Parathyroid adenoma (tissue), 2 donors: ENCODE data around the gene OR5K2.

Experiments used
- H2AFZ ChIP-seq: fragments of 300-600 bp; sonication (generic); one replicate; pipeline ENCODE4 v1.7.0; 2017; ENCODE audit warnings: antibody characterized with exemption, mild to moderate bottlenecking
- H3K27ac ChIP-seq: fragments of 300-600 bp; sonication (generic); one replicate; pipeline ENCODE4 v1.7.0; 2017
- H3K27me3 ChIP-seq: fragments of 300-600 bp; sonication (generic); one replicate; pipeline ENCODE4 v1.7.0; 2017; ENCODE audit warnings: low read length; ENCODE audit not compliant: control insufficient read depth, insufficient read depth
- H3K36me3 ChIP-seq: fragments of 300-600 bp; sonication (generic); one replicate; pipeline ENCODE4 v1.7.0; 2017; ENCODE audit warnings: low read length; ENCODE audit not compliant: control insufficient read depth, insufficient read depth
- H3K4me1 ChIP-seq: fragments of 300-600 bp; sonication (generic); one replicate; pipeline ENCODE4 v1.7.0; 2017; ENCODE audit warnings: control low read depth
- H3K4me2 ChIP-seq: fragments of 300-600 bp; sonication (generic); one replicate; pipeline ENCODE4 v1.7.0; 2017; ENCODE audit warnings: low read length
- H3K4me3 ChIP-seq: fragments of 300-600 bp; sonication (generic); one replicate; pipeline ENCODE4 v1.7.0; 2017; ENCODE audit warnings: low read depth, low read length
- H3K79me2 ChIP-seq: fragments of 300-600 bp; sonication (generic); one replicate; pipeline ENCODE4 v1.7.0; 2017; ENCODE audit warnings: control low read depth
- H3K9ac ChIP-seq: fragments of 300-600 bp; sonication (generic); one replicate; pipeline ENCODE4 v1.7.0; 2017; ENCODE audit warnings: mild to moderate bottlenecking
- H3K9me3 ChIP-seq: fragments of 300-600 bp; sonication (generic); one replicate; pipeline ENCODE4 v1.7.0; 2017; ENCODE audit warnings: low read length; ENCODE audit not compliant: control insufficient read depth
- CTCF ChIP-seq: fragments of 300-600 bp; sonication (generic); IDR thresholded peaks from one replicate; pipeline ENCODE4 v1.7.0; 2017; ENCODE audit warnings: antibody characterized with exemption, mild to moderate bottlenecking
- donor health status: primary hyperparathyroidism.

OR5K2 gene

GRCh38 chr3:98457543-98457942, 39.9 kb upstream of the OR5K2 start:
- Histone ChIP-seq H2AFZ (no peak overlapping the region), H3K4me2 (no peak overlapping the region), H3K4me3 (no peak overlapping the region), H3K27ac (no peak overlapping the region), H3K9me3 (no peaks in the 10 kb centered on the region), H3K9ac (no peak overlapping the region), H3K27me3 (no peaks in the 10 kb centered on the region), H3K79me2 (no peaks in the 10 kb centered on the region), H3K36me3 (no peaks in the 10 kb centered on the region), H3K4me1 (no peaks in the 10 kb centered on the region)
- no peak for TF ChIP-seq CTCF

- Histone ChIP-seq H3K4me2 (no peak overlapping the region), H3K27me3 (no peaks in the 10 kb centered on the region), H2AFZ (no peak overlapping the region), H3K4me3 (no peak overlapping the region), H3K9ac (no peak overlapping the region), H3K9me3 (no peaks in the 10 kb centered on the region), H3K79me2 (no peaks in the 10 kb centered on the region), H3K27ac (no peak overlapping the region), H3K4me1 (no peaks in the 10 kb centered on the region), H3K36me3 (no peaks in the 10 kb centered on the region)
- TF ChIP-seq CTCF: no peak
These were observed 37.3 kb upstream of the OR5K2 start for GRCh38 chr3:98460220-98460619.

GRCh38 chr3:98462901-98463300, 34.6 kb upstream of the OR5K2 start, which contains the start of gene OR5K1:
OR5K1 (plus strand) TSS chr3:98463201; CDS start chr3:98469577, 6,376 bp downstream.
- no peaks in the 10 kb centered on the region for H3K9me3 ChIP-seq
- H3K9ac ChIP-seq: no peak within 1 kb of the TSS
- no peak within 1 kb of the TSS for H3K4me2 ChIP-seq
- H3K27me3 ChIP-seq: no peaks in the 10 kb centered on the region
- H2AFZ ChIP-seq: no peak within 1 kb of the TSS
- H3K4me3 ChIP-seq: no peak within 1 kb of the TSS
- no peaks in the 10 kb centered on the region for H3K36me3 ChIP-seq
- H3K79me2 ChIP-seq: no peaks in the 10 kb centered on the region
- no peaks in the 10 kb centered on the region for H3K4me1 ChIP-seq
- no peak for TF ChIP-seq CTCF
- no peak within 1 kb of the TSS for H3K27ac ChIP-seq

GRCh38 chr3:98482717-98483482, 14.6 kb upstream of the OR5K2 start:
- no peak overlapping the region for H3K4me2 ChIP-seq
- no peak overlapping the region for H3K9ac ChIP-seq
- H3K27me3 ChIP-seq: no peaks in the 10 kb centered on the region
- no peak overlapping the region for H2AFZ ChIP-seq
- no peak overlapping the region for H3K4me3 ChIP-seq
- H3K9me3 ChIP-seq: no peaks in the 10 kb centered on the region
- H3K4me1 ChIP-seq: no peaks in the 10 kb centered on the region
- H3K36me3 ChIP-seq: no peaks in the 10 kb centered on the region
- no peak overlapping the region for H3K27ac ChIP-seq
- H3K79me2 ChIP-seq: no peaks in the 10 kb centered on the region
- TF ChIP-seq CTCF: no peak

DNA sequence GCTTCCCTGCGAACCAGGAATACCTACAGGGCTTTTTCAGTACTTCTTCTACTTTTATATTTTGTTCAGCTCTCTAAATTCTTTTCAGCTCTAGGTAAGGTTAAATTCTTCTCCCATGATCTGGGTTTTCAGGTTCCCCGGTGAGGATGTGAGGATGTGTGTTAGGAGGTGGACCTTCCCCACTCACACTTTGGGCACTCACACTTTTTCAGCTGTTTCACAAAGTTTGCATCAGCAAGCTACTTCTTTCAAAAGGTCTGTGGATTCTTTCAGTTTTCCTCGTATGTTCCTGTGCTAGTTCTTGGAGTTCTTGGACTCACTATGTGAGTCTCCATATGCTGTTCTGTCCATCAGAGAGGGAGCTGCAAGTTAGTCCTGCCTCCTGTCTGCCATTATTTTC, 13.9 kb upstream of the OR5K2 start:
- Histone ChIP-seq H3K79me2 (no peaks in the 10 kb centered on the region), H3K36me3 (no peaks in the 10 kb centered on the region), H3K27me3 (no peaks in the 10 kb centered on the region), H3K4me2 (no peak overlapping the region), H3K9me3 (no peaks in the 10 kb centered on the region), H3K9ac (no peak overlapping the region), H3K27ac (no peak overlapping the region), H3K4me1 (no peaks in the 10 kb centered on the region), H2AFZ (no peak overlapping the region), H3K4me3 (no peak overlapping the region)
- no peak for TF ChIP-seq CTCF
